NCI-H2196 (cell line): ENCODE results near the gene BRD9.
"Not testable (repeated sequence)": the region's sequence is repeated elsewhere in the genome, so short reads cannot be mapped to it uniquely, and the experiment has no call there.

ENCODE experiments used
- DNase-seq: peaks from one replicate; lab custom pipeline; 2025; ENCODE audit not compliant: unreplicated experiment; lab: John Stamatoyannopoulos, UW

BRD9 gene

GRCh38 chr5:923281-923873 is 30.8 kb upstream of the BRD9 start:
- peak; percentile 82 for DNase-seq

GRCh38 chr5:922436-923280 is 30.1 kb upstream of the BRD9 start:
- DNase-seq, result no peak

GRCh38 chr5:921456-922435 is 29.1 kb upstream of the BRD9 start:
- DNase-seq, result no peak

GRCh38 chr5:920321-920720 is 27.7 kb upstream of the BRD9 start:
- no peak for DNase-seq

DNA sequence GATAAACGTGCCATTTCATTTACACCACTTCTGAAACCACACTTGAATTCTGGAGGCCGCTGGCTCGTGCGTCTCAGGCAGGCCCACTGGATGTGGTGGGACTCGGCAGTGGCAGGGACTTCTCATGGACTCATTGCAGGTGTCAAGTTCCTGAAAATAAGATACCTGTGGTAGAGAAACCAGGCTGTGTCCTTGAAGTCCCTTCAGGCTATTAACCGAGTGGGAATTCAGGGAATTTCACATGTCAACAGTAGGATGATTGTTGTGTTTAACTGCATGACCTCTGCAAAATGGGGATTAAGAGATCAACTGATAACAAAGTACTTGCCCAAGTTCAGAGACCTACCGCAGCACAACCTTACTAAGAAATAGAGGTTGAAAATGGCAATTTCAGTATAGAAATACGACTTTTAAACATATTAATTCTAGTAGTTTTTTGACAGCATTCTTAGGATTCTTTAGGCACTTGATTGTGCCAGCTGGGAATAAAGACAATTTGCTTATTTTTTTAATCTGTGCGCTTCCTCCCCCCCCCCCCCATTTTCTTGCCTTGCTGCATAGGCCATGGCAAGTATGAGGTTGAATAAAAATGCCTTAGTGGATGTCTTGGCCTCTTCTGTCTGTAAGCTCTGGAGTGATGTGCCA is 26.9 kb upstream of the BRD9 start:
- no peak for DNase-seq

- DNase-seq, result not testable (repeated sequence)
These were observed 26.1 kb upstream of the BRD9 start for GRCh38 chr5:918717-919116.

DNA sequence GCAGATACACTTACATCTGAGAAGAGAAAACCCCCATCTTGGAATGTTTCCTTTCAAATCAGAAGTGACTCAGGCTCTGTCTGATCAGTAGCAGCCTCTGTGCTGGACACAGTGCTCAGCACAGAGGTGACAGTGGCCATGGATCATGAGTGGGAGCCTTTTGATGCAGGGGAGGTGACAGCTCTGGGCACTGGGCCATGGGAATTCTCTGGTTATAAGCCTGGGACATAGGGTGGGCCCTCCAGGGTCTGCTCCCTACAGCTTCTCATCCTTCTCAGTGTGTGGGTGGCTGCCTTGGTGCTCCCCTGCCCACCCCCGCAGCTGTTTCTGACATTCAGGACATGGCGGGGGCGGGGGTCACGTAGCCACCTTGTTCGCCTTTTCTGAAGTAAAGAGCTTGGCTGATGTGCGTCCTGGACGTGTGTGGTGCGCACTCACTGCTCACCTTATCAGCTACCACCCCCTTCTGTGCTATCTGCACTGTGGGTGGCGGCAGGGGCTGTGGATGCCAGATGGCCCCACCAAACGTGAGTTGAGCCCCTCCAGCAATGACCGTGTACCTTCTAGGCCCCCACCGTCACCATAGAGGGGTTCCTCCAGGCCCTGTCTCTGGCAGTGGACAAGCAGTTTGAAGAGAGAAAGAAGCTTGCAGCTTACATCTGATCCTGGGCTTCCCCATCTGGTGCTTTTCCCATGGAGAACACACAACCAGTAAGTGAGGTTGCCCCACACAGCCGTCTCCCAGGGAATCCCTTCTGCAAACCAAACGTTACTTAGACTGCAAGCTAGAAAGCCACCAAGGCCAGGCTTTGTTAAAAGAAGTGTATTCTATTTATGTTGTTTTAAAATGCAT is 24.1 kb upstream of the BRD9 start:
- no peak for DNase-seq

- no peak for DNase-seq
These were observed 23.3 kb upstream of the BRD9 start for GRCh38 chr5:915946-916345.

DNA sequence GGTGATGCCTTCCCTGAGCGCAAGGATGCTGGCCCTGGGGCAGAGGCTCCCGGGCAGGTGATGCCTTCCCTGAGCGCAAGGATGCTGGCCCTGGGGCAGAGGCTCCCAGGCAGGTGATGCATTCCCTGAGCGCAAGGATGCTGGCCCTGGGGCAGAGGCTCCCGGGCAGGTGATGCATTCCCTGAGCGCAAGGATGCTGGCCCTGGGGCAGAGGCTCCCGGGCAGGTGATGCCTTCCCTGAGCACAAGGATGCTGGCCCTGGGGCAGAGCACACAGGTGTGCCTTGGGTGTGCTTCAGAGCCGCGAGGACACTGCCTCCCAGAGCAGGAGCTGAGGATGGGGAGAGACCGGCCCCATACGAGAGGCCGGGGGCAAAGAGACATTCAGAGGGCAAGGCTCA is 22.7 kb upstream of the BRD9 start:
- not testable (repeated sequence) for DNase-seq

GRCh38 chr5:914612-915011 is 22.0 kb upstream of the BRD9 start:
- no peak for DNase-seq

- no peak for DNase-seq
These were observed 21.6 kb upstream of the BRD9 start for GRCh38 chr5:914174-914573.

DNA sequence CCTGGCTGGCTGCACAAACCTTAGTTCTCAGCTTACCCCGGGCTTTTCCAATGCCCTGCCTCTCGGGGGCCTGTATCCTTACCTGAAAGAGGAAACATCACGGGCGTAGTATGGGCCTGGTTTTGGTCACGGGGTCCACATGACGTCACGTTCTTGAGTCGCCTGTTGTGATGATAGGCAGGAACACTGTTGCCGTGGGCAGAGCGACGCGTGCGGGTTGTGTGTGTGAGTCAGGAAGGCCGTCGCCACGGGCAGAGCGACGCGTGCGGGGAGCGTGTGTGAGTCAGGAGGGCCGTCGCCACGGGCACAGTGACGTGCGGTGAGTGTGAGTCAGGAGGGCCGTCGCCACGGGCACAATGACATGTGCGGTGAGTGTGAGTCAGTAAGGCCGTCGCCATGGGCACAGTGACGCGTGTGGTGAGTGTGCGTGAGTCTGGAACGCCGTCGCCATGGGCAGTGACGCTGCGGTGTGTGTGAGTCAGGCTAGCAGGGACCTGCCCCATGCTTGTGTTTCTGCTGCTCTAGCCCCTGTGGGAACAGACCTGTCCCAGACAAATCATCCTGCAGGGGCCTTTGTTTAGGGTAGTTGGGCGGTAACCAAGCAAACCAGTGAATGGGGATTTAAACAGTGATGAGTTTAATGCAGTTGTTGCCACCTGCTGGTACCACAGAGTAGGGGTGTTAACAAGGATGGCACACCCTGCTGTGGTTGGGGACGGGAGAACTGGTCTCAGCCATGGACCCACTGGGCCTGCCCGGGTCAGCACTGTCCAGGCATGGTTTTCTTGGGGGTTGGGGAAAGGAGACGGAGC is 19.9 kb upstream of the BRD9 start:
- DNase-seq, result peak; percentile 23

- DNase-seq, result no peak
These were observed 19.0 kb upstream of the BRD9 start for GRCh38 chr5:911601-912000.

DNA sequence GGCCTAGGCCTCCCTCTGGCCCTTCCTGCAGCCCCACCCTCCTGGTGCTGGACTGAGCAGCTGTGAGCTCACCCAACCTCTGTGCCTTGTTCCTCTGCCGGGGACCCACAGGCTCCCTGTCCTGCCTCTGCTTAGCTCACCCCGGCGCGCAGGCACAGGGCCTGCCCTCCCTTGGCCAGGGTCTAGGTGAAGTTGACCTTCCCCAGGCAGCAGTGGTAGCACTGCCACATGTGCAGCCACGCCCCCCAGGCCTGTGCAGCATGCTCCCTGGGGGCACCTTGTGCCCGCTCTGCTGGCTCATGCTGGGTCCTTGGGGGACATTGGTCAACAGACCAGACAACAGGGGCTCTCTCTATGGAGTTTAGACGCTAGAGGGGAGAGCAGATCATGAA is 18.2 kb upstream of the BRD9 start:
- no peak for DNase-seq

DNA sequence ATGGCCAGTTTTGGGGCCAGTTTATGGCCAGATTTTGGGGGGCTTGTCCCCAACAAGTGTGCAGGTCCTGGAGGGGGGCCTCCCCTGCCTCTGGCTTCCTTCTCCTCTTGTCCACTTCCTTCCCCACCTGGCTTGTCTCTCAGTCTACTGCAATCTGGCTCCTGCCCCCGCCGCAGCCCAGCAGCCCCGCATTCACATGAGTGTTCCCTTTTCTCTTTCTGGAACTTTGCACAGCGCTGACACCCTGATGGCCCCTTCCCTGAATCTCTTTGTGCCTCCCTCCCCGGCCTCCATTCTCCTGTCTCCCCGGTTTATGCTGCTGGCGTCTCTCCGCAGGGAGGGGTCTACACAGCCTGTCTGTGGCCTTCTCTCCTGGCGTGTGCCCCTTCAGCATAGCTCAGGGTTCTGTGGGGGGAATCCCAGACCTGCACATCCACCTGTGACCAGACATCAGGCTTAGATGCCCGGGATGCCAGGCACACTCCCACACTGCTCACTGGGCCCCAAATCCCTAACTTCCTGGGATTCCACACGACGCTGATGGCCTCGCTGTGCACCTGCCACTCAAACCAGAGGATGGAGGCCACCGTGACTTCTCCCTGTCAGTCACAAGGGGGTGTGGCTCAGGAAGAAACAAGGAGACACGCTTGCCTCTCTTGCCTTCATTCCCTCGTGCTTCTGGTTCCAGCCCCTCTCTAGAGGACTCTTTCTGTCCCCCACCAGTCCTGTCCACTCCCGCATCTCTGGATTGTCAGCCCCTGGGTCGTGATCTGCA is 17.6 kb upstream of the BRD9 start:
- no peak for DNase-seq

GRCh38 chr5:909086-909485 is 16.5 kb upstream of the BRD9 start:
- no peak for DNase-seq

GRCh38 chr5:908172-908571 is 15.6 kb upstream of the BRD9 start:
- DNase-seq, result no peak

- no peak for DNase-seq
These were observed 14.8 kb upstream of the BRD9 start for GRCh38 chr5:907366-907910.
